Measurements from ENCODE around the gene LMF1.

- TF ChIP-seq CTCF (optimal IDR thresholded peaks at IDR 0.05 in 1 of 3, IDR thresholded peaks at IDR 0.05 in 1 of 3, conservative IDR thresholded peaks at IDR 0.05 in 1 of 3; ENCODE audit: extremely low read depth in 1 of 3, insufficient read depth in 2 of 3, low read length in 3 of 3), result no peak
- TF ChIP-seq EZH2 (IDR thresholded peaks at IDR 0.05; ENCODE audit: low read length), result no peak
Measured at GRCh38 chr16:854808-855410, 115.9 kb downstream of the LMF1 start.

Measured in keratinocyte (primary cell).